ENCODE measurements around the gene LCE2C.

The LCE2C gene

DNA sequence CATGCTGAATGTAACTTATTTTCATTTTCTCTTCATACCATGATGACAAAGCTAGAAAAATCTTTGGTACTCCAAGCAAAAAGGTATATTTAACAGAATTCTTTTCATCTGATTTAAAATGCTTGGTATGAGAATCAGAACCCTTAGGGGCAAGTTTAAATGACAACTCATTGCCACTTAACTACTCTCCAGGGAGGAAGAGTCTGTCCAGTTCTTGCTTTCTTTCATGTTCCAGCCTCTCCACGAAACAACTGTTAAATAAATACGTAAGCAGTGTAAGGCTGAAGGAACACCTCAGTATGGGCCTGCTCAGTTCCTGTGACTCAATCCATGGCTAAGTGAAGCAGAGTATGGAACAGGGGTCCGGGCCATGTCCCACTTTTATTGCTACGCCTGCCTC, 24.7 kb downstream of the LCE2C start:
- TF ChIP-seq POLR2AphosphoS5 (IDR thresholded peaks at IDR 0.05; ENCODE audit: low read depth), result no peak
- TF ChIP-seq, protein P1, sequence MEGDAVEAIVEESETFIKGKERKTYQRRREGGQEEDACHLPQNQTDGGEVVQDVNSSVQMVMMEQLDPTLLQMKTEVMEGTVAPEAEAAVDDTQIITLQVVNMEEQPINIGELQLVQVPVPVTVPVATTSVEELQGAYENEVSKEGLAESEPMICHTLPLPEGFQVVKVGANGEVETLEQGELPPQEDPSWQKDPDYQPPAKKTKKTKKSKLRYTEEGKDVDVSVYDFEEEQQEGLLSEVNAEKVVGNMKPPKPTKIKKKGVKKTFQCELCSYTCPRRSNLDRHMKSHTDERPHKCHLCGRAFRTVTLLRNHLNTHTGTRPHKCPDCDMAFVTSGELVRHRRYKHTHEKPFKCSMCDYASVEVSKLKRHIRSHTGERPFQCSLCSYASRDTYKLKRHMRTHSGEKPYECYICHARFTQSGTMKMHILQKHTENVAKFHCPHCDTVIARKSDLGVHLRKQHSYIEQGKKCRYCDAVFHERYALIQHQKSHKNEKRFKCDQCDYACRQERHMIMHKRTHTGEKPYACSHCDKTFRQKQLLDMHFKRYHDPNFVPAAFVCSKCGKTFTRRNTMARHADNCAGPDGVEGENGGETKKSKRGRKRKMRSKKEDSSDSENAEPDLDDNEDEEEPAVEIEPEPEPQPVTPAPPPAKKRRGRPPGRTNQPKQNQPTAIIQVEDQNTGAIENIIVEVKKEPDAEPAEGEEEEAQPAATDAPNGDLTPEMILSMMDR (IDR thresholded peaks at IDR 0.05; ENCODE audit: insufficient read depth, low read length), result no peak
- TF ChIP-seq, protein P2, sequence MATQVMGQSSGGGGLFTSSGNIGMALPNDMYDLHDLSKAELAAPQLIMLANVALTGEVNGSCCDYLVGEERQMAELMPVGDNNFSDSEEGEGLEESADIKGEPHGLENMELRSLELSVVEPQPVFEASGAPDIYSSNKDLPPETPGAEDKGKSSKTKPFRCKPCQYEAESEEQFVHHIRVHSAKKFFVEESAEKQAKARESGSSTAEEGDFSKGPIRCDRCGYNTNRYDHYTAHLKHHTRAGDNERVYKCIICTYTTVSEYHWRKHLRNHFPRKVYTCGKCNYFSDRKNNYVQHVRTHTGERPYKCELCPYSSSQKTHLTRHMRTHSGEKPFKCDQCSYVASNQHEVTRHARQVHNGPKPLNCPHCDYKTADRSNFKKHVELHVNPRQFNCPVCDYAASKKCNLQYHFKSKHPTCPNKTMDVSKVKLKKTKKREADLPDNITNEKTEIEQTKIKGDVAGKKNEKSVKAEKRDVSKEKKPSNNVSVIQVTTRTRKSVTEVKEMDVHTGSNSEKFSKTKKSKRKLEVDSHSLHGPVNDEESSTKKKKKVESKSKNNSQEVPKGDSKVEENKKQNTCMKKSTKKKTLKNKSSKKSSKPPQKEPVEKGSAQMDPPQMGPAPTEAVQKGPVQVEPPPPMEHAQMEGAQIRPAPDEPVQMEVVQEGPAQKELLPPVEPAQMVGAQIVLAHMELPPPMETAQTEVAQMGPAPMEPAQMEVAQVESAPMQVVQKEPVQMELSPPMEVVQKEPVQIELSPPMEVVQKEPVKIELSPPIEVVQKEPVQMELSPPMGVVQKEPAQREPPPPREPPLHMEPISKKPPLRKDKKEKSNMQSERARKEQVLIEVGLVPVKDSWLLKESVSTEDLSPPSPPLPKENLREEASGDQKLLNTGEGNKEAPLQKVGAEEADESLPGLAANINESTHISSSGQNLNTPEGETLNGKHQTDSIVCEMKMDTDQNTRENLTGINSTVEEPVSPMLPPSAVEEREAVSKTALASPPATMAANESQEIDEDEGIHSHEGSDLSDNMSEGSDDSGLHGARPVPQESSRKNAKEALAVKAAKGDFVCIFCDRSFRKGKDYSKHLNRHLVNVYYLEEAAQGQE (IDR thresholded peaks at IDR 0.05; ENCODE audit: insufficient replicate concordance, low read depth), result no peak
- no peak for TF ChIP-seq GABPA (IDR thresholded peaks at IDR 0.05; ENCODE audit: low read depth)
- TF ChIP-seq SPI1 (IDR thresholded peaks at IDR 0.05; ENCODE audit: borderline replicate concordance, low read depth), result no peak
- Histone ChIP-seq H3K4me3 (replicated peaks; ENCODE audit: insufficient read depth, low read length) (no peak overlapping the region), H3K27me3 (ENCODE audit: insufficient read depth, poor library complexity, severe bottlenecking) (peaks cover 2% of the 10 kb centered on the region), H3K27ac (replicated peaks) (no peak overlapping the region)
- DNase-seq (ENCODE audit: low read depth in 1 of 2, low spot score in 1 of 2), result no peak

DNA sequence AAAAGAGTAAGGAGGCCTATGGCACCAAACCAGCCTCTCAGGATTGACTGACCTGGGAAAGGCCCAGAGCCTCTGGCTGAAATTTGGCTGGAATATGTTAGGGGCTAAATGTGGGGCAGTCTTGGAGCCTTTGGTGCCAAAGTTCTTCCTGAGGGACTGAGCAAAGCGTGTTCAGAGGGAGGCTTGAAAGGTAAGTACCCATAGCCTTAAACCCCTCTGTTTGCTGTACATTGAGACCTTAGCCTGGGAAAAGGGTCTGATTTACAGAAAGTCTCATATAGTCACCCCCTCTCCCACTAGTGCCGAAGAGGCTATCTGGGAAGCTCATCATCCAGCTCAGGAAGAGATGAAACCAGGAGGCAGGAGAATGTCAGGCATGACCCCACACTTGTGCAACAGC, 32.8 kb downstream of the LCE2C start, which contains the start of gene LCE4A:
Gene LCE4A (plus strand): TSS at position 301 of the 400 bp plus-strand sequence. CDS start 916 bp downstream, outside the sequence.
- no peak for DNase-seq (ENCODE audit: low read depth in 1 of 2, low spot score in 1 of 2)
- H3K27me3 ChIP-seq (ENCODE audit: insufficient read depth, poor library complexity, severe bottlenecking), result peaks cover 4% of the 10 kb centered on the region
- H3K4me3 ChIP-seq (replicated peaks; ENCODE audit: insufficient read depth, low read length), result no peak within 1 kb of the TSS
- TF ChIP-seq GABPA (IDR thresholded peaks at IDR 0.05; ENCODE audit: low read depth) (no peak), SPI1 (IDR thresholded peaks at IDR 0.05; ENCODE audit: borderline replicate concordance, low read depth) (no peak), POLR2AphosphoS5 (IDR thresholded peaks at IDR 0.05; ENCODE audit: low read depth) (no peak)
- TF ChIP-seq, protein P2 (IDR thresholded peaks at IDR 0.05; ENCODE audit: insufficient replicate concordance, low read depth), result no peak
- TF ChIP-seq, protein P1 (IDR thresholded peaks at IDR 0.05; ENCODE audit: insufficient read depth, low read length), result no peak
- H3K27ac ChIP-seq (replicated peaks), result no peak within 1 kb of the TSS

DNA sequence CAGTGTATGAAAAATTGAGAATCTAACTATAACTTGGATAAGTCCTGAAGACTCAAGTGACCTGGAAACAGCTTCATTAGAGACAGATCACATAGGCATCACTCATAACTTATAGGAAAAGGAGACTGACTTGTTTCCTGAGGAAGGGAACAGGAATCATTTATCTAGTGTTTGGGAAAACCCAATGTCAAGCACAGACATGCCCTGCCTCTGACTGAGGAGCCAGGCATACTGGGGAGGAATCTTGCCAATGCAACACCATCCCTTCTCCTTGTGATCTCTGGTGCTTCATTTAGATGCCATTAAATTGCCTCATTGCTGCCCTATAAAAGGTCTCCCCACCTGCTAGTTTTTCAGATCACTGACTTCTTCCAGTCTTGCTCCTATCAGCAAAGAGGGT, 43.2 kb downstream of the LCE2C start:
- TF ChIP-seq, protein P2 (IDR thresholded peaks at IDR 0.05; ENCODE audit: insufficient replicate concordance, low read depth), result no peak
- TF ChIP-seq SPI1 (IDR thresholded peaks at IDR 0.05; ENCODE audit: borderline replicate concordance, low read depth), result no peak
- no peak for TF ChIP-seq POLR2AphosphoS5 (IDR thresholded peaks at IDR 0.05; ENCODE audit: low read depth)
- no peak for TF ChIP-seq GABPA (IDR thresholded peaks at IDR 0.05; ENCODE audit: low read depth)
- TF ChIP-seq, protein P1 (IDR thresholded peaks at IDR 0.05; ENCODE audit: insufficient read depth, low read length), result no peak
- DNase-seq (ENCODE audit: low read depth in 1 of 2, low spot score in 1 of 2), result no peak
- H3K27ac ChIP-seq (replicated peaks), result no peak overlapping the region
- H3K4me3 ChIP-seq (replicated peaks; ENCODE audit: insufficient read depth, low read length), result no peak overlapping the region
- no peaks in the 10 kb centered on the region for H3K27me3 ChIP-seq (ENCODE audit: insufficient read depth, poor library complexity, severe bottlenecking)

All from HL-60 (cell line).